Measurements from ENCODE around the gene NCOA6. TPM values are rescaled to one million over a fixed set of nuclear protein-coding genes. Genes with fewer than 3 reads are reported as not detected.

NCOA6 gene
- total RNA-seq, 4 donors from 2014 or later = 34.8 to 81.8 (median 44.2) TPM

DNA sequence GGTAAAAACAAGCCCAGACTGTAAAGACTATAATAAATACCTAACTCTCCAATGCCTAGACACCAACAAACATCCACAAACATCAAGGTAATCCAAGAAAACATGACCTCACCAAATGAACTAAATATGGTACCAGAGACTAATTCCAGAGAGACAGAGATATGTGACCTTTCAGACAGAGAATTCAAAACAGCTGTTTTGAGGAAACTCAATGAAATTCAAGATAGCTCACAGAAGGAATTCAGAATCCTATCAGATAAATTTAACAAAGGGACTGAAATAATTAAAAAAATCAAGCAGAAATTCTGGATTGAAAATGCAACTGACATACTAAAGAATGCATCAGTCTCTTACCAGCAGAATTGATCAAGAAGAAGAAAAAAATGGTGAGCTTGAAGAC is 26.6 kb downstream of the NCOA6 start:
- TF ChIP-seq, protein P1, sequence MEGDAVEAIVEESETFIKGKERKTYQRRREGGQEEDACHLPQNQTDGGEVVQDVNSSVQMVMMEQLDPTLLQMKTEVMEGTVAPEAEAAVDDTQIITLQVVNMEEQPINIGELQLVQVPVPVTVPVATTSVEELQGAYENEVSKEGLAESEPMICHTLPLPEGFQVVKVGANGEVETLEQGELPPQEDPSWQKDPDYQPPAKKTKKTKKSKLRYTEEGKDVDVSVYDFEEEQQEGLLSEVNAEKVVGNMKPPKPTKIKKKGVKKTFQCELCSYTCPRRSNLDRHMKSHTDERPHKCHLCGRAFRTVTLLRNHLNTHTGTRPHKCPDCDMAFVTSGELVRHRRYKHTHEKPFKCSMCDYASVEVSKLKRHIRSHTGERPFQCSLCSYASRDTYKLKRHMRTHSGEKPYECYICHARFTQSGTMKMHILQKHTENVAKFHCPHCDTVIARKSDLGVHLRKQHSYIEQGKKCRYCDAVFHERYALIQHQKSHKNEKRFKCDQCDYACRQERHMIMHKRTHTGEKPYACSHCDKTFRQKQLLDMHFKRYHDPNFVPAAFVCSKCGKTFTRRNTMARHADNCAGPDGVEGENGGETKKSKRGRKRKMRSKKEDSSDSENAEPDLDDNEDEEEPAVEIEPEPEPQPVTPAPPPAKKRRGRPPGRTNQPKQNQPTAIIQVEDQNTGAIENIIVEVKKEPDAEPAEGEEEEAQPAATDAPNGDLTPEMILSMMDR (IDR thresholded peaks at IDR 0.05) = no peak
- no peak for TF ChIP-seq POLR2A (IDR thresholded peaks at IDR 0.05)
- TF ChIP-seq POLR2AphosphoS5 (IDR thresholded peaks at IDR 0.05) = no peak
- no peak for TF ChIP-seq EP300 (IDR thresholded peaks at IDR 0.05; ENCODE audit: low read depth)
- Histone ChIP-seq H3K36me3 (no peaks in the 10 kb centered on the region), H3K9me3 (no peaks in the 10 kb centered on the region), H3K27ac (no peak overlapping the region), H3K4me1 (no peaks in the 10 kb centered on the region), H3K27me3 (no peaks in the 10 kb centered on the region), H3K4me3 (no peak overlapping the region)
- no peak for DNase-seq
- in situ Hi-C loops (cut with MboI; ENCODE audit: low pct_ligation_motif_present in 1 of 4, low pct_unique_long_range_greater_than_20kb in 1 of 4, low sequenced_read_pairs in 3 of 4) (no loop called here), intact Hi-C loops (cut with DNase I; ENCODE audit: low total_unique reads) (no loop called here)

DNA sequence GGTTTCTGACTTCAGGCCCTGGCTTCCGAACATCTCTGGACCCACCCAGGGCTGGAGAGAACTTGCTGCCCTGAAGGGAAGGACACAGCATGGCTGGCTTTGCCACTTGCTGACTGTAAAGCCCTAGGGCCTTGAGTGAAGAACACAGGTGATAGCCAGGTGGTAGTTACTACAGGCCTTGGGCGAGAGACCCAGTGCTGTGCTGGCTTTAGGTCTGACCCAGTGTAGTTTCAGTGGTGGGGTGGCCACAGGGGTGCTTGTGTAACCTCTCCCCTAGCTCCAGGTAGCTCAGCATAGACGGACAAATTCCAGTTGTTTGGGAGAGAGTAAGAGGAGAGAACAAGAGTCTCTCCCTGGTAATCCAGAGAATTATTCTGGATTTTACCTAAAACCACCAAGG is 27.1 kb downstream of the NCOA6 start:
- Histone ChIP-seq H3K27ac (no peak overlapping the region), H3K4me3 (no peak overlapping the region), H3K4me1 (no peaks in the 10 kb centered on the region), H3K36me3 (no peaks in the 10 kb centered on the region), H3K9me3 (no peaks in the 10 kb centered on the region), H3K27me3 (no peaks in the 10 kb centered on the region)
- intact Hi-C loops (cut with DNase I; ENCODE audit: low total_unique reads) (no loop called here), in situ Hi-C loops (cut with MboI; ENCODE audit: low pct_ligation_motif_present in 1 of 4, low pct_unique_long_range_greater_than_20kb in 1 of 4, low sequenced_read_pairs in 3 of 4) (no loop called here)
- DNase-seq = no peak
- no peak for TF ChIP-seq POLR2AphosphoS5 (IDR thresholded peaks at IDR 0.05)
- TF ChIP-seq, protein P1 (IDR thresholded peaks at IDR 0.05) = no peak
- TF ChIP-seq POLR2A (IDR thresholded peaks at IDR 0.05) = no peak
- no peak for TF ChIP-seq EP300 (IDR thresholded peaks at IDR 0.05; ENCODE audit: low read depth)
- WGBS, 2 donors (ENCODE audit: low coverage in 1 of 2) = 63 to 100% methylated on average over 1 to 3 of the region's 3 CpGs

DNA sequence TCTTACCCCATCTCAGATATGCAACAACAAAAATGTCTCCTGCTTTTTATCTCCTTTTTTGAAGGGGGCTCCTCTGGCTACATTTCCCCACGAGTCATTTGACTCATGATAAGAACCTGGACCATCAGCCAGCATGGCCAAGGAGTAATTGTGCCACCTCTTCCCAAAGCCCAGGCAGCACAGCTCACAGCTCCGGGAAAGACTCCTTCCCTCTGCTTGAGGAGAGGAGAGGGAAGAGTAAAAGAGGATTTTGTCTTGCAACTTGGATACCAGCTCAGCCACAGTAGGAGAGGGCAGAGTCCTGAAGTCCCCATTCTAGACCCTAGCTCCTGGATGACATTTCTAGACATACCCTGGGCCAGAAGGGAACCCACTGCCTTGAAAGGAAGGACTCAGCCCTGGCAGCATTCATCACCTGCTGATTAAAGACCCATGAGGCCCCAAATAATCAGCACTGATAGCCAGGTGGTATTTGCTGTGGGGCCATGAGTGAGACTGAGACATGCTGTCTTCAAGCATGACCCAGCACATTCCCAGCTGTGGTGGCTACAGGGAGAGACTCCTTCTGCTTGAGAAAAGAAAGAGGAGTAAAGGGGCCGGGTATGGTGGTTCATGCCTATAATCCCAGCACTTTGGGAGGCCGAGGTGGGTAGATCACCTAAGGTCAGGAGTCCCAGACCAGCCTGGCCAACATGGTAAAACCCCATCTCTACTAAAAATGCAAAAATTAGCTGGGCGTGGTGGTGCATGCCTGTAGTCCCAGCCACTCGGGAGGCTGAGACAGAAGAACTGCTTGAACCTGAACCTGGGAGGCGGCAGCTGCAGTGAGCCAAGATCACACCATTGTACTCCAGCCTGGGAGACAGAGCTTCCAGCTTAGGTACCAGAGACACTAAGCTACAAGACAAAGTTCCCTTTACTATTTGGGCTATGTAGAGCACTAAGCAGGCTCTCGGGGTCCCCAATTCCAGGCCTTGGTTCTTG is 28.1 kb downstream of the NCOA6 start:
- in situ Hi-C loops (cut with MboI; ENCODE audit: low pct_ligation_motif_present in 1 of 4, low pct_unique_long_range_greater_than_20kb in 1 of 4, low sequenced_read_pairs in 3 of 4) = no loop called here
- Histone ChIP-seq H3K4me3 (no peak overlapping the region), H3K9me3 (no peaks in the 10 kb centered on the region), H3K4me1 (peaks cover 0 to under 1% (median under 1%) of the 10 kb centered on the region in 4 donors), H3K27me3 (no peaks in the 10 kb centered on the region), H3K36me3 (no peaks in the 10 kb centered on the region), H3K27ac (no peak overlapping the region)
- no peak for TF ChIP-seq EP300 (IDR thresholded peaks at IDR 0.05; ENCODE audit: low read depth)
- no peak for TF ChIP-seq POLR2AphosphoS5 (IDR thresholded peaks at IDR 0.05)
- TF ChIP-seq POLR2A (IDR thresholded peaks at IDR 0.05) = no peak
- TF ChIP-seq, protein P1 (IDR thresholded peaks at IDR 0.05) = no peak
- DNase-seq = no peak
- whole genome bisulfite sequencing, 2 donors (ENCODE audit: low coverage in 1 of 2) = 57 to 97% methylated on average over 1 to 8 of the region's 8 CpGs
- intact Hi-C loops (cut with DNase I; ENCODE audit: low total_unique reads) = no loop called here

DNA sequence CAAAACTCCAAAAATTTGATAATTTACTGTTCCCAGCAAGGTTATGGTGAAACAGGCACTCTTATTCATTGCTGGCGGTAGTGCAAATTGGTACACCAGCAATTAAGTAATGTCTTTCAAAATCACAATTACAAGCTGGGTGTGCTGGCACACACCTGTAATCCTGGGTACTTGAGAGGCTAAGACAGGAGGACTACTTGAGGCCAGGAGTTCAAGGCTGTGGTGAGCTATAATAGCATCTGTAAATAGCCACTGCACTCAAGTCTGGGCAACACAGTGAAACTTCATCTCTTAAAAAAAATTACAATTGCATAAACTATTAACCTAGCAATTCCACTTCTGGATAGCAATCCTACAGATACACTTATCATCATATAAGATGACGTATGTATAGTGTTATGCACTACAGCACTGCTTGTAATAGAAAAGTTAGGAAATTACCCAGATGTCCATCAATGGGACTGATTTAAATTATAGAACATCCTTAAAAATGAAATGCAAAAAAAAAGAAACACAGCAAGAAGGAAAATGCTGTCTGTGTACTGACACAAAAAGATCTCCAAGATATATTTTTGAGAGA is 31.4 kb downstream of the NCOA6 start:
- intact Hi-C loops (cut with DNase I; ENCODE audit: low total_unique reads) (no loop called here), in situ Hi-C loops (cut with MboI; ENCODE audit: low pct_ligation_motif_present in 1 of 4, low pct_unique_long_range_greater_than_20kb in 1 of 4, low sequenced_read_pairs in 3 of 4) (no loop called here)
- WGBS, 2 donors (ENCODE audit: low coverage in 1 of 2) = 91 to 94% methylated on average over 2 of the region's 2 CpGs
- H3K9me3 ChIP-seq = no peaks in the 10 kb centered on the region
- peaks cover 0 to 15% (median 11%) of the 10 kb centered on the region in 4 donors for H3K4me1 ChIP-seq
- no peak overlapping the region for H3K4me3 ChIP-seq
- TF ChIP-seq, protein P1 (IDR thresholded peaks at IDR 0.05) = no peak
- no peak for TF ChIP-seq EP300 (IDR thresholded peaks at IDR 0.05; ENCODE audit: low read depth)
- no peak for TF ChIP-seq POLR2A (IDR thresholded peaks at IDR 0.05)
- no peak for TF ChIP-seq POLR2AphosphoS5 (IDR thresholded peaks at IDR 0.05)
- peaks cover 0 to 5% (median 0%) of the 10 kb centered on the region in 4 donors for H3K36me3 ChIP-seq
- H3K27ac ChIP-seq = no peak overlapping the region
- DNase-seq = no peak
- no peaks in the 10 kb centered on the region for H3K27me3 ChIP-seq

Measured in transverse colon (tissue), 4 donors.